OCI-LY1 (cell line): ENCODE data around the gene DCUN1D4.

Experiments used
- H2AFZ ChIP-seq: fragments of 200-600 bp; sonication (generic), shearing (Covaris generic); 2 replicates; pipeline ENCODE4 v1.6.0; 2014; ENCODE audit warnings: antibody characterized with exemption, mild to moderate bottlenecking, low read length
- H3F3A ChIP-seq: fragments of 200-600 bp; sonication (generic), shearing (Covaris generic); 2 replicates; pipeline ENCODE4 v1.6.0; 2014; ENCODE audit warnings: mild to moderate bottlenecking, antibody characterized with exemption, low read length, moderate library complexity; ENCODE audit not compliant: insufficient read depth
- H3K27ac ChIP-seq: fragments of 200-600 bp; sonication (generic); 2 replicates; pipeline ENCODE4 v1.5.1; 2014; ENCODE audit warnings: low read length, mixed run types, mild to moderate bottlenecking, low read depth; ENCODE audit not compliant: poor library complexity, severe bottlenecking
- H3K27me3 ChIP-seq: fragments of 200-600 bp; sonication (generic); 2 replicates; pipeline ENCODE4 v1.6.0; 2014; ENCODE audit warnings: antibody characterized with exemption, mild to moderate bottlenecking, low read length, moderate library complexity; ENCODE audit not compliant: insufficient read depth
- H3K36me3 ChIP-seq: fragments of 200-600 bp; sonication (generic); 2 replicates; pipeline ENCODE4 v1.6.1; 2014; ENCODE audit warnings: mild to moderate bottlenecking, antibody characterized with exemption, low read length, moderate library complexity, mixed read lengths; ENCODE audit not compliant: insufficient read depth
- H3K4me1 ChIP-seq: fragments of 200-600 bp; sonication (generic); 2 replicates; pipeline ENCODE4 v1.5.1; 2014; ENCODE audit warnings: mild to moderate bottlenecking, low read length, moderate library complexity; ENCODE audit not compliant: insufficient read depth, severe bottlenecking
- H3K4me2 ChIP-seq: fragments of 200-600 bp; sonication (generic), shearing (Covaris generic); 2 replicates; pipeline ENCODE4 v1.6.1; 2014; ENCODE audit warnings: low read length
- H3K4me3 ChIP-seq: fragments of 200-600 bp; sonication (generic); 2 replicates; pipeline ENCODE4 v1.5.1; 2014; ENCODE audit warnings: low read length, low read depth, mild to moderate bottlenecking, mixed read lengths; ENCODE audit not compliant: poor library complexity, severe bottlenecking
- H3K79me2 ChIP-seq: fragments of 200-600 bp; shearing (Covaris generic); 2 replicates; pipeline ENCODE4 v1.6.1; 2016; ENCODE audit warnings: mixed run types, low read length, mixed read lengths; ENCODE audit not compliant: insufficient read depth
- H3K9ac ChIP-seq: fragments of 200-600 bp; sonication (generic), shearing (Covaris generic); 2 replicates; pipeline ENCODE4 v1.6.1; 2014; ENCODE audit warnings: mild to moderate bottlenecking, low read length, mixed read lengths
- H3K9me2 ChIP-seq: fragments of 200-600 bp; sonication (generic), shearing (Covaris generic); 2 replicates; pipeline ENCODE4 v1.6.1; 2014; ENCODE audit warnings: low read depth, mild to moderate bottlenecking, low read length, mixed read lengths
- H3K9me3 ChIP-seq: fragments of 200-600 bp; shearing (Covaris generic); 2 replicates; pipeline ENCODE4 v1.6.1; 2014; ENCODE audit warnings: low read length, mixed read lengths
- H4K20me1 ChIP-seq: fragments of 200-600 bp; sonication (generic), shearing (Covaris generic); 2 replicates; pipeline ENCODE4 v1.6.0; 2016; ENCODE audit warnings: mild to moderate bottlenecking, low read length; ENCODE audit not compliant: insufficient read depth
- EZH2 ChIP-seq: fragments of 200-600 bp; sonication (generic), shearing (Covaris generic); IDR thresholded peaks from 2 replicates; pipeline ENCODE4 v1.8.0; 2017; ENCODE audit warnings: borderline replicate concordance, mixed run types, mild to moderate bottlenecking, antibody characterized with exemption, low read length, moderate library complexity, mixed read lengths
- TF ChIP-seq, protein P1 (sequence below): fragments of 200-600 bp; sonication (generic), shearing (Covaris generic); IDR thresholded peaks from 2 replicates; pipeline ENCODE4 v1.5.1; 2017; ENCODE audit warnings: mild to moderate bottlenecking, antibody characterized with exemption, low read length, moderate library complexity, mixed read lengths

Gene DCUN1D4

DNA sequence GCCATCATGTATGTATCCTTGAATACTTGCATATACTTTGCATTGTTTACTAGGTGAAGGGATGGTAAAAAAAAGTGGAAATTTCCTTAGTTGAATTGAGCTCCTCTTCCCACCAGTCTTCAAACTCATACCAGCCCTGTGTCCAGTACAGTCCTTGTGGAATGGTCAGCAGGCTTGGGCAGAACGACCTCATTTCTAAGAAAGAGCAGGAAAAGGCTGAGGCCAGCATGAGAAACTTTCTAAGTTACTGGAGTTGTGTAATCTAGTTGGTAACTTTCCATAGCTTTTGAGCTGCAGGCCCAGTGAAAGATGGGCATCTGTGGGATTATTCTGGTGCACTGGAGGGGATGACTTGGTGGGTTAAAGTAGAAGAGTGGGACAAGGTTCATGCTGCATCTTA lies 87.6 kb downstream of the DCUN1D4 start:
- H3F3A ChIP-seq: no peaks in the 10 kb centered on the region
- H3K9me3 ChIP-seq: no peaks in the 10 kb centered on the region
- no peak overlapping the region for H3K4me3 ChIP-seq
- no peak overlapping the region for H2AFZ ChIP-seq
- H3K4me1 ChIP-seq: no peaks in the 10 kb centered on the region
- H3K27ac ChIP-seq: no peak overlapping the region
- H3K79me2 ChIP-seq: no peaks in the 10 kb centered on the region
- no peaks in the 10 kb centered on the region for H4K20me1 ChIP-seq
- no peak overlapping the region for H3K9ac ChIP-seq
- TF ChIP-seq, protein P1, sequence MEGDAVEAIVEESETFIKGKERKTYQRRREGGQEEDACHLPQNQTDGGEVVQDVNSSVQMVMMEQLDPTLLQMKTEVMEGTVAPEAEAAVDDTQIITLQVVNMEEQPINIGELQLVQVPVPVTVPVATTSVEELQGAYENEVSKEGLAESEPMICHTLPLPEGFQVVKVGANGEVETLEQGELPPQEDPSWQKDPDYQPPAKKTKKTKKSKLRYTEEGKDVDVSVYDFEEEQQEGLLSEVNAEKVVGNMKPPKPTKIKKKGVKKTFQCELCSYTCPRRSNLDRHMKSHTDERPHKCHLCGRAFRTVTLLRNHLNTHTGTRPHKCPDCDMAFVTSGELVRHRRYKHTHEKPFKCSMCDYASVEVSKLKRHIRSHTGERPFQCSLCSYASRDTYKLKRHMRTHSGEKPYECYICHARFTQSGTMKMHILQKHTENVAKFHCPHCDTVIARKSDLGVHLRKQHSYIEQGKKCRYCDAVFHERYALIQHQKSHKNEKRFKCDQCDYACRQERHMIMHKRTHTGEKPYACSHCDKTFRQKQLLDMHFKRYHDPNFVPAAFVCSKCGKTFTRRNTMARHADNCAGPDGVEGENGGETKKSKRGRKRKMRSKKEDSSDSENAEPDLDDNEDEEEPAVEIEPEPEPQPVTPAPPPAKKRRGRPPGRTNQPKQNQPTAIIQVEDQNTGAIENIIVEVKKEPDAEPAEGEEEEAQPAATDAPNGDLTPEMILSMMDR: no peak
- TF ChIP-seq EZH2: no peak
- no peaks in the 10 kb centered on the region for H3K36me3 ChIP-seq
- no peaks in the 10 kb centered on the region for H3K9me2 ChIP-seq
- no peaks in the 10 kb centered on the region for H3K27me3 ChIP-seq
- H3K4me2 ChIP-seq: no peak overlapping the region

DNA sequence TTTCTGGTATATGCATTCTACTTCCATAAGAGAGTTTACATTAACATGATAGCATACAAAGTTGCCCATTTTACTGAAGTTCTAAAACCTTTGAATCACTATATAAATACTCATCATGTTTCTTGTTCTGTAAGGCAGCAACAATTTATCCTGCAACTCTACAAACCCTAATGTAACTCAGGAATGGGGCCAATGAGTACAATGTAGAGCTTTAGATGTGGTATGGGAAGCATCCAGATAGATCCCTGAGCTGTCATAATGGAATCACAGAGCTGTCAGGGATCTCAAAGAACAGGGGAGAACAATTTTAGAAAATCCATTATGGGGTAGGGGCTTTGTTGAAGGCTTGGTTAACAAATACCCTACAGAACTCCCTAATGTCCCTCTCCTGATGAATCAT lies 88.5 kb downstream of the DCUN1D4 start:
- Histone ChIP-seq H3K27me3 (no peaks in the 10 kb centered on the region), H4K20me1 (no peaks in the 10 kb centered on the region), H3K79me2 (no peaks in the 10 kb centered on the region), H3K9me3 (no peaks in the 10 kb centered on the region), H3K9me2 (no peaks in the 10 kb centered on the region), H2AFZ (no peak overlapping the region), H3K4me3 (no peak overlapping the region), H3K36me3 (no peaks in the 10 kb centered on the region), H3K4me1 (no peaks in the 10 kb centered on the region), H3F3A (no peaks in the 10 kb centered on the region), H3K4me2 (no peak overlapping the region), H3K27ac (no peak overlapping the region), H3K9ac (no peak overlapping the region)
- no peak for TF ChIP-seq EZH2
- TF ChIP-seq, protein P1: no peak

DNA sequence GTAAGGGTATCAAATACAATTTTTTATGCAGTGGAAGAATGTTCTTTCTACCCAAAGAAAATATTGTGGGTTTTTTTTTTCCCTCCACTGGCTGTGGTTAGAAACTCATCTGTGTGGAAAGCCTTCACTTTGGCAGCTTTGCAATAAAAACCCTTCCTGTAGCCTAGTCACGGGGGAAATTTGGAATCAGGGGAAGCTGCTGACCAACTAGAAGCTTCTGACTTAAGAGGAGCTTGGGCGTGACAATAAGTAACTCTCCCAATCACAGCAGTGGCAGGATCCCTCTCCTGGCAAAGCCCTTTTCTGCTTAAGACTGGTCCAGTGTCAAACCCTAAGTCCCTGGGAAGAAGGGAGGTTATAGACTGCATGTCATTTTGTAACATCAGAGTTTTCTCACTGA lies 89.3 kb downstream of the DCUN1D4 start:
- Histone ChIP-seq H3K9me2 (no peaks in the 10 kb centered on the region), H3K9ac (no peak overlapping the region), H3K4me2 (no peak overlapping the region), H2AFZ (no peak overlapping the region), H3K27me3 (no peaks in the 10 kb centered on the region), H3K4me3 (no peak overlapping the region), H3K27ac (no peak overlapping the region), H3K79me2 (no peaks in the 10 kb centered on the region), H3F3A (no peaks in the 10 kb centered on the region), H3K36me3 (no peaks in the 10 kb centered on the region), H3K9me3 (no peaks in the 10 kb centered on the region), H3K4me1 (no peaks in the 10 kb centered on the region), H4K20me1 (no peaks in the 10 kb centered on the region)
- no peak for TF ChIP-seq EZH2
- TF ChIP-seq, protein P1: no peak
